Hematopoietic multipotent progenitor cell treated with erythropoietin and hydrocortisone succinate and interleukin-3 and kit ligand, for 4 days (in vitro differentiated cells): ENCODE results near the gene UBE2E3.
"Not testable (repeated sequence)": the region's sequence is repeated elsewhere in the genome, so short reads cannot be mapped to it uniquely, and the experiment has no call there.

Experiments used
- DNase-seq: peaks from one replicate; pipeline ENCODE4 v3.0.0-alpha.2; 2015

The UBE2E3 gene

GRCh38 chr2:181085734-181086133 lies 105.3 kb downstream of the UBE2E3 start:
- no peak for DNase-seq

DNA sequence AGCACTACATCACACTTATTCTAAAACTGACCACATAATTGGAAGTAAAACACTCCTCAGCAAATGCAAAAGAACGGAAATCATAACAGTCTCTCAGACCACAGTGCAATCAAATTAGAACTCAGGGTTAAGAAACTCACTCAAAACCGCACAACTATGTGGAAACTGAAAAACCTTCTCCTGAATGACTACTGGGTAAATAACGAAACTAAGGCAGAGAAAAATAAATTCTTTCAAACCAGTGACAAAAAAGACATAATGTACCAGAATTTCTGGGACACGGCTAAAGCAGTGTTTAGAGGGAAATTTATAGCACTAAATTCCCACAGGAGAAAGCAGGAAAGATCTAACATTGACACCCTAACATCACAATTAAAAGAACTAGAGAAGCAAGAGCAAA lies 111.5 kb downstream of the UBE2E3 start:
- not testable (repeated sequence) for DNase-seq

GRCh38 chr2:181095486-181095885 lies 115.1 kb downstream of the UBE2E3 start:
- no peak for DNase-seq

- no peak for DNase-seq
Measured at GRCh38 chr2:181103659-181104058, 123.3 kb downstream of the UBE2E3 start.

DNA sequence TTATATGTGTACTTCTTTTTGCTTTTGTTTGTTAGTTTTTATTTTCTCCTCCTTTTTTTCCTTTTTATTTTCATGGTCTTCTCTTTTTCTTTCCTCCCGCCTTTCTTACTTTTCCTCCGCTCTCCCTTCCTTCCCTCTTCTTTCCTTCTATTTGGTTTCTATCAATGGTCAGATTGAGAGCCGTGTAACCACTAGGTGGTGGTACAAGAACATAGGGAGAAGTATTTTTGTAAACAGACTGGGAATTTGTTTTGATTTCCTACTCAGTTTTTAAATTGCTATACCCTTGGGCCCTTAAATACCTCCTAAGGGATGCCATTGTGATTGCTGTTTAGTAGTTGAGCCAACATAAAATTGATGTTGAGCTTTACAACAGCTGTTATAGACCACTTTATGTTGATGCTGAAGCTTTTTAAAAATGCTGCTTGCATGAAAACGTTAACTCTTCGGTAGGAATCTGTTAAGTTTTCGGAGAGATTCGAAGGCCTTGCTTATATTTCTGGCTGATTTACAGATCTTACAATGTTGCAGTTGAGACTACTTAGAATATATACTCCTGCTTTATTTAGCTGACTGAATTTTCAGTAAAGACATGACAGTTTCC lies 124.2 kb downstream of the UBE2E3 start:
- peak; percentile 84 for DNase-seq

GRCh38 chr2:181105562-181105961 lies 125.2 kb downstream of the UBE2E3 start:
- DNase-seq = no peak

DNA sequence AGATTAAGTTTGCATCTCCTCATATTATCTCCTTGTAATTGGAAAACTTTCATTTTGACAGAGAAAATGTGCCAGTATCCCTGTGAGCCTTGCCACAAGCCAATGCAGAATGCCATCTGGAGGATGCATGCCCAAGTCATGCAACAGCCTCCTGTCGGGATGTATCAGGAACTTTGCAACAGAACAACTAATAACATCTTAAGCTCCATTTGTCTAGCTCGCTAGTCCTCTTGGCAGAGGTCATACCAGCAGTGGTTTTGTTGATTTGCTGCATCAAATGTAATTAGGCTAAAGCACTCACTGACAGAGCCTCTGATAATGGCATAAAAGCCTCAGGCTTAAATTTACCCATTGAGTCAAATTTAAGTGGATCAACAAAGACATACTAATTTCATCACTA lies 125.8 kb downstream of the UBE2E3 start:
- peak; percentile 17 for DNase-seq

DNA sequence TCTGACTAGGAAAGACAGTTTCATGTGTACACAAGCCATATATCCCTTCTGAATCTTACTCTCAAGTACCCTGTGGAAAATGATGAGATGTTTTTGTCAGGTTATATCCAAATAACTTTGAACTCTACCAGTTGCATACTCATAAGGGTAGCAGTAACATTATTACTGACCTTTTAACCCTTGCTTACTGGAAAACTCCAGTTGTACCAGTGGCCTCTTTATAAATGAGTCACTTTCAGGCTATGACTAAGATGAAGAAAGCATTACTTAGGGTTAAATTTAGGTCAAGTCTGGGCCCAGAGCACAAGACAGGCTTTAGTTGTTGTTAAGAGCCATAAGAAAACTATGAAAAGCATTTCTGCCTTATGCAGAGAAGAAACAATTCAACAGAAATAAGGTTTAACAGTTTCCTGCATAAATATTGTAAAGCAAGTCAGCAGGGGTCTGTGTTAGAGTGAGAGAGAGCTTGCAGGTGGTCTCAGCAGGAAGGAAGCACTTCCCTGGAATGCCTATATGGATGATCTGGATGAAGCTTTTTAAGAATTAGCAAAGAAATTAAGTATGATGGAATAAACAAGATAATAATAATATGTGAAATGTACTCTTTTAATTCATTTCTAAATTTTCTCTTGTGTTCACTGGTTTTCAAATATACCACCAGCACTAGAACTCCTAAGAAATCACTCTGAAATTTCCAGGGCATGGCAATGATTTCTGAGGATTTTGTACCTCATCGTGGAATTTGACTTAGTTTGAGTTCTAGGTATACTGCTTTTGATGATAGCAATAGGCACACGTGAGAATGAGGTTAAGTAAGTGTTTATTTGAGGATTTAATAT lies 126.6 kb downstream of the UBE2E3 start:
- DNase-seq = peak; percentile 18

DNA sequence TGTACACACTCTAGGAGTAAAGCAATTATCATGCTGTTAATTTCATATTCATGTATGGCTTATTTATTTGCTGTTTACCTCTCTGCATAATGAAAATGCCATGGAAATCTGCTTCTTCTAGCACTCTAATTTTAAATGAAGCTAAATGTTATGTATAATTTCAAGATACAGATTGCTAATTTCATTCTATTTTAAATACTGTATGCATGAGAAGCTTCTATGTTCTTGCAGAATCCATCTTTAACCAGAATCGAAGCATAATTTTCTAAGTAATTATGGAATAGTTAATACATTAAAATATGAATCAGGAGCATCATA lies 127.2 kb downstream of the UBE2E3 start:
- DNase-seq = no peak

- no peak for DNase-seq
Measured at GRCh38 chr2:181111059-181111458, 130.7 kb downstream of the UBE2E3 start.

DNA sequence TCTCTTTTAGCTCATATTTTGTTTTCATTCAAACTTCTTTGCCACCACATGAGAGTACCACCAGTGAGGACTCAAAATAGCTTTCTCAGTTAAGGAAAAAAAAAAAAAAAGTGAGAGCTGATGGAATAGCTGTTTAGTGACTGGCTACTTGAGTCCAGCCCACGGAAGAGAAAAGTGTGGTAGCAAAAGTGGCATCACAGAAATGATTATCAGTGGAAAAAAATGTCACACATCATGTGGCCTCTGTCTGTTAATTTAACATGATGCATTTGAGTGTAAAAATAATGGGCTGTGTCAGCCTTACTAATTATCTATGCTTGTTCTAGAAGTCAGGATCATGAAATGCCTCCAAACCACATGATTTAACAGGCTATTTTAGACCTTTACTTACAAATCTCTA lies 132.5 kb downstream of the UBE2E3 start:
- no peak for DNase-seq
